HG02759 (cell line): Measurements from ENCODE around the gene NEUROD4.
"Not testable (repeated sequence)": the region's sequence is repeated elsewhere in the genome, so short reads cannot be mapped to it uniquely, and the experiment has no call there.

Source experiments
- ATAC-seq: cut with Tn5 transposase; IDR thresholded peaks from one replicate; pipeline ENCODE4 v1.9.1; 2021; ENCODE audit warnings: mild to moderate bottlenecking, moderate library complexity; ENCODE audit not compliant: unreplicated experiment

The NEUROD4 gene, protein sequence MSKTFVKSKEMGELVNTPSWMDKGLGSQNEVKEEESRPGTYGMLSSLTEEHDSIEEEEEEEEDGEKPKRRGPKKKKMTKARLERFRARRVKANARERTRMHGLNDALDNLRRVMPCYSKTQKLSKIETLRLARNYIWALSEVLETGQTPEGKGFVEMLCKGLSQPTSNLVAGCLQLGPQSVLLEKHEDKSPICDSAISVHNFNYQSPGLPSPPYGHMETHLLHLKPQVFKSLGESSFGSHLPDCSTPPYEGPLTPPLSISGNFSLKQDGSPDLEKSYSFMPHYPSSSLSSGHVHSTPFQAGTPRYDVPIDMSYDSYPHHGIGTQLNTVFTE

DNA sequence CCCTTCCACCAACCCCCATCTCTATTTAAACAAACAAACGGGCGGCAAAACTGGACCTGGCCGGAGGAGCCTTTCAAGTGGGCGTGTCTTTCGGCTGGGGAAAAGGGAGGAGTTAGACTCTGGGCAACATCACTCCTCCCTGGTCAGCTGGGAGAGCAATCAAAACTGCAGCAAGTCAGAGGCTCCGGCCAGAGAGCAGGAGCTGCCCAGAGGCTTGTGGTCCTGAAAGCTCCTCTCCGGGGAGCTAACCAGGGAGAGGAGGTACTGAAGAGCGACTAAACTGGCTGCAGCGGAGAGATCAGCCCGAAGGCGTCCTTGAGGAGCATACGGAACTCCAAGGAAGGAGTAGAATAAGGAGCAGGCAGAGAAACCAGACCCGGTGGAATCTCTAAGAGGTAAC, at the start of gene NEUROD4:
NEUROD4 (plus strand) TSS at position 191 of the 400 bp plus-strand sequence. CDS start 6,466 bp downstream, outside the sequence.
- peak; percentile 42 for ATAC-seq

DNA sequence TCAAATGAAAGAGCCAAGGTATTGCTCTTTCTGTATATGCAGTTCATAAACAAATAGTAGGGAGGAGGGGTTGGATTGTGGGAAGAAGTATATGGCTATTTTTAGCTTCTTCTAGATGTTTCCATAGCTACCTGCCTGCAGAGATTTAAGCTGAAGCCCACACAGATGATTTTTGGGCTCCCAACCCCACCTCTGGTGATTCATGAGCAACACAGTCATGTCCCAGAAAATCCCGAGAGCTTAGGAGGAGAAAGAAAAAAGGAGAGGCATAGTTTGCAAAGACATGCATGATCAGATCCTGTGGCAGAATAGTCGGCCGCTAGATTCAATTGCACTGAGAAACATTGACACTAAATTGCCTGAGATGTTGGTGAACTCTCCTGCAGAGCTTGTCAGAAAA, 49.0 kb upstream of the NEUROD4 start:
- no peak for ATAC-seq

DNA sequence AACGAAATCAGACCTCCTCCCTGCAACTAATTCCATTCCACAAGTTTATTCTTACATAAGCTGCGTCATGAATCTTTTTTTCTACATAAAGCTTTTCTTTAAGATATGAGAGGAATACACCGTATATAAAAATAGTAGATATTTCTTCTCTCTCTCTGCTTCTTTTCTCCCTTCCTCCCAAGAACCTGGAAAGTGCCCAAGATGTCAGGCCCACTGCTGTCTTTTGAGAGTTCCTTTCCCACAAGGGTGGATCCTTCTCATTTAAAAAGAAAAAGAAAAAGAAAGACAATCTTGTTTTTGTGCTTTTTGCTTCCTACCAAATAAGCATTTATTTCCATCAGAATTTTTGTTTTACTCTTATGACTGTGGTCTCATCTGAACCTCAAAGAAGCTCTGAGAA, 46.2 kb upstream of the NEUROD4 start:
- no peak for ATAC-seq

DNA sequence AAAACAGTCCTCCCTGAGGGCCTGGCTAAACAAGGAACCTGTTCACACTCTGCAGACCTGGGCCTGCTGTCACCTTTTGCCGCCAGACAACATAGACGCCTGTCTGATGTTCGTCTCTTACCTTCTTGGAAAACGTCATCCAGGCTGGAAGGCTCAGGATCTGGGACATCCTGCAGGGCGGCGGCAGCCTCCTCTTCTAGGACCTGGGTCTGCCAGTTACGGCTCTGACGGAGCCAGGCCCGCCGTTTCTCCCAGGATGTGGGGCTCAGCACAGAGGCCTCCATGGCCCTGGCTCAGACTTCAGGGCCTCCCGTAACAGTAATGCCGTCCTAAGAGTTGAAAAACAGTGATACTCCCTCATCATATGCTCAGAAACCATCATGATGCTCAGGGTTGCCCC, 45.5 kb upstream of the NEUROD4 start:
- no peak for ATAC-seq

DNA sequence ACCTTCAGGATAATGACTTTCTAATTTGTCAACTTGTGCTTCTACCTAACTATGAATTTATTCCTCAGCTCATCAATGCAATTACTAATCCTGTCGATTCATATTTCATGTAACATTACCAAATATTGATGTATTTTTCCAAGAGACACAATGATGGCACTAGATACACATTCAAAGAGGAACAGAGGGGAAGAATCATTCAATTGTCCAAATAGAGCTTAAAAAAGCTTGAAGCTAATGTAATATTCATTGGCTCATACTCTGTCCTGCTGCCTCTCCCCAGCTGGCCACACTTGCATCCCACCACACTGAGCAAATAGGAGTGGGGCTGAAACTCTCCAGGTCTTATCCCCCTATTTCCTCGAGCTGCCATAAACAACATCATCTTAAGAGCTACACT, 44.5 kb upstream of the NEUROD4 start:
- no peak for ATAC-seq

DNA sequence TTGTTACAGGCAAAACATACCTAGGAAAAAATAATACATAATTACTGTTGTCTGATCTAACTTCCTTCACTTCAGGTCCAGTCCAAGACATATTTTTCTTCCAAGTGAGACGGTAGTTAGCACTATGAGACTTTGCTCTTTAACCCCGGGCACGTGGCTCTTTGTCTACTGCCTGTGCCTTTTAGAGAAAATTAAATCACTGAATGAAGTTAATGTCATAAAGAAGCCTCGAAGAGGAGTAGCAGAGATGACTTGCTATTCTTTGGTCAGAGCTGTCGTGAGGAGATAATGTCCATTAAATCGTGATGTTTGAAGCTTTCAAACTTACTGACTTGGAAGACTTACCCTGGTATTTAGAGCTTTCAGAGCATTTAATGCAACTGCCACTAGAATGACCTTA, 43.9 kb upstream of the NEUROD4 start:
- no peak for ATAC-seq

DNA sequence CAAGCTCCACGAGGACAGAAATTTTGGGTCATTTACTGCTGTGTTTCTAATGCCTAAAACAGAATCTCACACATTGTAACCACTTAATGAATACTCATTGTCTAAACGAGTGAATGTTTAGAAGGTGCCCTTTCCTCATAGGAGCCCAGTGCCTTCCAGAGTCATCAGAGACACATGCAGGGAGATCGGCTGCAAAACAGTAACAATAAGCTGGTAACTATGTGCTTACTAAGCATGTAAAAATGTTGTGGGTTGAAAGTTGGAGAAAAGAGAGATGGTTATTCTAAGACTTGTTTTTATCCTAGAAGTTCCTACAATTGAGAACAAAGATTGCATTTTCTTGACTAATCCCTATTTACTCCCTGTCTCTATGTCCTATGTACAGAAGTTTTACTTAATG, 42.6 kb upstream of the NEUROD4 start:
- no peak for ATAC-seq

DNA sequence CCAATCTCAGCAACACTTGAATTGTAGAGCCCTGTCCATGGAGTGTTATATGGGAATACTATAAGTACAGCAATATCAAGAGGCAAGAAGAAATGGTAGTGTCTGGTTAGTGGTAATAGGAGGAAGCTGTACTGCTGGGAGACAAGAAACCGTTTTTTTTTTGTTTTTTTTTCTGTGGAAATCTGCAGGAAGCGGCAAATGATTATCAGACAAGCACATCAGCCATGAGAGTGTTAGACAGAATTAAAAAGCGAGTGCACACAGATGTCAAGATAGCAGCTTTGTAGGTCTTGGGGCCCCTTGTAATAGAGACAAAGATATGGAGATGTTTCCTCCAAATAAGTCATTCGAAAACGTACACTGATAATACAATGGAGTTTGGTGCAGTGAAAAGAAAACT, 41.9 kb upstream of the NEUROD4 start:
- no peak for ATAC-seq

DNA sequence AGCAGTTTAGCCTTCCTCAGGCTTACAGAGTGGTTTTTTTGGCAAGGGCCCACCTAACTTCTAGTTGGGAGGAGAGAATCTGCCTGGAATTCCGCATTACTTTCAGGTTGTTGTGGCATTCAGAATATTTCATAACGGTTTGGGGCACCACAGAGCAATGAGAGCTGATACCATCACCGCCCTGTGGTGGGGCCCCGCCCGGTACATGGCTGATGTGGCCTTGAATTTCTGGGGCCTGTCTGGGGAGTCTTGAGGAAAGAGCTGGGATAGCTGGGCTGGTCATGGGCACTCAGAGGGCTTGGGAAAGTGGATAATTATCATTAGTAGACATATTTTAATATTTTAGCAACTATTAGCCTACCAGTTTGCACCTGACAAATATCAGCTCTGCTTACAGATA, 39.4 kb upstream of the NEUROD4 start:
- no peak for ATAC-seq

DNA sequence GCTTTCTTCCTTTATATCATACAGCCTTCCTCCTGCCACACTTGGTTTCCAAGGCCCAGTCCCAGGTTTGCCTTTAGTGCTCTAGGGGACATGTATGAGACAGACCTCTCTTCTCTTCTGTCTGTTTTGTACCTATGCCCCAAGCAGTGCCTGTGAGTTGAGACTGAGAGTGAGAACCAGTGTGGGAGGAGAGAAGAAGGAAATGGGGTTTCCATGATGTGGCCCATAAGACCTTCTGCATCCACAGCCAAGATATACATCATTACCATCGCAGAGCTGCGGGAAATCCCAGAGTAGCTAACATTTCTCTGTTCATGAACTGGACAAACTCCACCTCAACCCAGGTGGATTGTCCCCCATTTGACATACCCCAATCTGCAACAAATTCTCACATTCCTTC, 38.0 kb upstream of the NEUROD4 start:
- ATAC-seq, result no peak

DNA sequence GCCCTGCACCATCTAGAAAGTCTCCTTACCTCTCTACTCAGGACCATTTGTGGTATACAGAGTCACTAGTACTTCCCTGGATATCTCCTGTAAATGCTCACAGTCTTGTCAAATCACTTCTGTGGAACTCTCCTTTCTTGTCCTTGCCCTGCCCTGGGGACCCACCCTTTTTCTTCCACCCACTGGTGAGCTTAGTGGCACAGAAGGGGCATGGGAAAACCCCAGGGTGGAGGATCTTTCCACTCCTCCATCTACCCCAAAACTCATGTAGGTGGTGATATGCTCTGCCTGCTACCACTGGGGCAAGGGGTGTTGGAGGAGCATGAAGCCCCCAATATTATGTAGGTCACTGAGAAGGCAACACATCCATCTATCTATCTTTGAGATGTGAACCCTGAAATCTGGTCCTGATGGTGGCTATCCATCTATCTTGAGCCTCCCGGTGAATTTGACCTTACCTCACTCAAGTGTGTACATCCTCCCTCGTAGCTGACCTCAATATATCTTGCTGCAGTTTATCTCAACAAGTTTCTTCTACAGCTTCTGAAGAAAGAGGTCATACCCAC, 36.2 kb upstream of the NEUROD4 start:
- no peak for ATAC-seq

DNA sequence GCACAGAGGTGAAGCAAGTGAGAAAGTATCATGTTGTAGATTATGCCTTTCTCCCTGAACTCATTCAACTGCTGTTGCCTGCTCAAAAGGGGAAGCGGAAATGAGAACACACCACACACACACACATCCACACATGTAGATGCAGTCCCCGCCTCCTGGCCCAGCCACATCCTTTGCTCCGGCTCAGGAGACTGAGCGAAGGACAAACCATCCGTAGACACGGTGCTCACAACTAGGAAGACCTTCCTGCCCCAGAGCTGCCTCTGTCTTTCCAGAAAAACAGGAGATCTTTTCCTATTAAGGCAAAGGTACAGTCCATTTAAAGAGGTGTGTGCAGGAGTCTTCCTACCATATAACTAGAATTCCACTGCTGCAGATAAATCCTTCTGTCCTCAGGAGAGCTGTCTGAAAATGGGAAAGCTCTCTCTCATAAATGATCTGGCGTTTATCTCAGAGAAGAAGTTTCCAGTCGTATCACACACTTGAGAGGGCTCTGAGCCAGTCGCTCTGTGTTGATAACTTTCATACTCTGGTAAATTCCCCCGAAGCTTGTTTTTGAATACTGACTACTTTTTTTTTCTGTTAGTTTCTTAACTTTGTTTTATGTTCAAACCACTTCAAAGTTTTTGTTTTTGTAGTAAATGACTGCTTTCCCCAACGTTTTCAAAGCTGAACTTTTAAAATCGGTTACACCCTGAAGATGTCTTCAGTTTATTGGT, 35.0 kb upstream of the NEUROD4 start, which contains the start of gene TESPA1:
TESPA1 (minus strand) TSS at position 105 of the 719 bp plus-strand sequence. CDS start 10,200 bp downstream, outside the sequence.
- peak; percentile 96 for ATAC-seq

DNA sequence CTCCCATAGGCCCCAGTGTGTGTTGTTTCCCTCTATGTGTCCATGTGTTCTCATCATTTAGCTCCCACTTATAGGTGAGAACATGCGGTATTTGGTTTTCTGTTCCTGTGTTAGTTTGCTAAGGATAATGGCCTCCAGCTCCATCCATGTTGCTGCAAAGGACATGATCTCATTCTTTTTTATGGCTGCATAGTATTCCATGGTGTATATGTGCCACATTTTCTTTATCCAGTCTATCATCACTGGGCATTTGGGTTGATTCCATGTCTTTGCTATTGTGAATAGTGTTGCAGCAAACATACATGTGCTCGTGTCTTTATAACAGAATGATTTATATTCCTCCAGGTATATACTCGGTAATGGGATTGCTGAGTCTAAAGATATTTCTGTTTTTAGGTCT, 33.0 kb upstream of the NEUROD4 start:
- ATAC-seq, result not testable (repeated sequence)

DNA sequence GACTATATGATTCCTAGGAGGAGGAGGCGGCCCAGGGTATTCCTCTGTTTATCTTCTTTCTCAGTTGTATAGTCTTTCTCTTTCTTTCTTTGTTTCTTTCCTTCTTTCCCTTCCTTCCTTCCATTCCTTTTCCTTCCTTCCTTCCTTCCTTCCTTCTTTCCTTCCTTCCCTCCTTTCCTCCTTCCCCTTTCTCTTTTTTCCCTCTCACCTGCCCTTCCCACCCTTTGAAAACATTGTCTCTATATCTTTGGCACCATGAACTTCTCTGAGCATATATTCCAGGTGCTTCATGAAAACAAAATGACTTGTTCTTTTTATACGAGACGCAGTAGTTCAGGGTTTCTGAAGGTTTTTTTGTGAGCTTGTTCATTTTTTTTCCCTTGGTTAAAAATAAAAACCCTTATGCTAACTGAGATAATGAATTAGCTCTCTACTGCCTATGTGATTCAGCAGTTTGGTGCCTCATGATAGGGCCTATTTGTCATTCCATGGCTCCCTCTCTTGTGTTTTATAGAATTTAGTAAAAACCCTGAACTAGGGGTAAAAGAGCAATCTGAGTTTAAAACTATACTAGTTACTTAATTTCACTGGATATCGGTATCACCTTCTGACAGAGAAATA, 32.1 kb upstream of the NEUROD4 start:
- no peak for ATAC-seq

DNA sequence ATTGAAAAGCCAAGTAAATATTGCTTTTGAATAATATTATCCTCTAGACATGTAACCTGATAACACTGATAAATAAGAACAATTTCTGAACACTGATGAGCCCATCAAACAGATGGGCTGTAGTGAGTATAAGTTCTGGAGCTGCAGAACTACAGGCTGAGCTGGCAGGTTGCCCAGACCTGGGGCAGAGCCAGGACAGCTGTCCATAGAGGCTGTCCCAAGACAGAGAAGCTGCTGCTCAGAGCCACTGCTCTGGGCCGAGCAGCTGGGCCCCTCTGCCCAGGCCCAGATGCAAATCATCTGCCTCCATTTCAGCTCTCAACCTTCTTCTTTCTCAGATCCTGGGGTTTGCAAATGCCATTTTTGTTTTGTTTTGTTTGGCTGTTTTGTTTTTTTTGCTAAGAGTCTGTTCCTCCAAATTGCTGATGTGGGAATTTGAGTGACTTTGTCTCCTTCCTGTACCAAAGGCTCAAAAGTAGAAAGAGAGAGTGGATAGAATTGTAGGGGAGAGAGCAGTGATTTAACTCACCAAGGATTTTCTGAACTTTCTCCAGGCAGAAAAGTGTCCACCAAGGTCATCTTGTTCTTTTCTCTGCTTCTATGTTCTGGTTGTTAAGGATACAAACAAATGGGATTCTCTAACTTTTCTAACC, 31.2 kb upstream of the NEUROD4 start:
- ATAC-seq, result peak; percentile 18

DNA sequence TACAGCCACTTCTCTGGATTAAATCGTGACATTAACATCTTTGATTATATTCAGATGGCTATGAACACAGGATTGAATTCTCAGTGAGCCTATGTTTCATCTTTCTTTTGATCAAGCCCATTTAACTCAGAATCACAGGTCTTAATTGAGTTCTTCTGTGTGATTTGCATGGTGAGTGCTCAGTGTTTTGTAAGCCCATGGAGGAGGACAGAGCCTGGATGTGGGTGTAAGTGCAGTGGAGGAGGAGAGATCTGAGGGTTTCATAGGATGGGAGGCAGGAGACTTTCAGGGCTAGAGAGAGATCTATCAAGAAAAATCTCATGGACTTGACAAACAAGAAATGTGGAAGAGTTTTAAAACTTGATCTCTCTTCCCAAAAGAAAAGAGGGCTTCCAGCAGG, 29.9 kb upstream of the NEUROD4 start:
- ATAC-seq, result no peak

DNA sequence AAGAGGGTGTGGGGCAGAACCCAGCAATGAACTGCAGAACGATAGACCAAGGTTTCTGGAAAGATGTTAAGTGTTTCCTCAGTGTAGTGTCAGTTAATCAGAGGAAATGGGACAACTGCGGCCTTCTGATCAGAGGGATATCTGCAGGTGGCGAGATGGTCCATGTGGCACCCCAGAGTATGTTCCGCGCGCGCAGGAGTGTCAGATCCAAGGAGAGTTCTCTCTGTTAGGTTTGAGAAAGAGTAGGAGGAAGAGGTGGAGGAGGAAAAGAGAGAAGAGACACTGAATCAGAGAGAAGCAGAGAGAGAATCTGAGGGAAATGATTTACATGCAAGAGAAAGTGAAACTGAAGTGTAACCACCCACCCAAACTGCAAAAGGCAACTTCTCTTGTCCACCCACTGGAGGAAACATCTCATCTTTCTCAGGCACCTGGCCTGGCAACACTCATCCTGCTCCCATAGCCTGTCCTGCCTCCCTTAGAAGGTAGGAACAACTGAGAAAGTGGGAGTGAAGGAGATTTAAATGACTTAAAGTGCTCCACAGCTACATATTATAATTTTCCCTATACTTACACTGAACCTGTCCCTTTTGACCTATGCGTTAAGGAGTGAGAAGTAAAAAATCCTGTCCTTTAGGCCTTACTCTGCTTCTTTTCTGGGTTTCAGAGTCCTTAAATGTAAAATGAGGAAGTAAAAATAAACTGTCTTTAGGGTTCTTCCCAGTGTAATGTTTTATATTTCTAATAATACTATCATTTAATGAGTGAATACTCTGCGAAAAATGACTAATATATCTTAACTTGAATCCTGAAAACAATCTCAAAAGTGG, 28.4 kb upstream of the NEUROD4 start:
- ATAC-seq, result peak; percentile 81

DNA sequence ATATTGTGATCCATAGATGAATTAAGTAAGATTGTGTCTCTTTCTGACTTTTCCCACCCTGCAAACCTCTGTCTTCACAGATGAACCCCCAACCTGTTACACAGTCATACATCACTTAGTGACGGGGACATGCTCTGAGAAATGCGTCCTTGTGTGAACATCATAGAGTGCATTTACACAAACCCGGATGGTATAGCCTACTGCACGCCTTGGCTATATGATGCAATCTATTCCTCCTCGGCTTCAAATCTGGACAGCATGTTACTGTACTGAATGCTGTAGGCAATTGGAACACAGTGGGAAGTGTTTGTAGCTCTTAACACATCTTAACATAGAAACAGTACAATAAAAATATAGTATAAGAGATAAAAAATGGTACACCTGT, 27.8 kb upstream of the NEUROD4 start:
- peak; percentile 40 for ATAC-seq

DNA sequence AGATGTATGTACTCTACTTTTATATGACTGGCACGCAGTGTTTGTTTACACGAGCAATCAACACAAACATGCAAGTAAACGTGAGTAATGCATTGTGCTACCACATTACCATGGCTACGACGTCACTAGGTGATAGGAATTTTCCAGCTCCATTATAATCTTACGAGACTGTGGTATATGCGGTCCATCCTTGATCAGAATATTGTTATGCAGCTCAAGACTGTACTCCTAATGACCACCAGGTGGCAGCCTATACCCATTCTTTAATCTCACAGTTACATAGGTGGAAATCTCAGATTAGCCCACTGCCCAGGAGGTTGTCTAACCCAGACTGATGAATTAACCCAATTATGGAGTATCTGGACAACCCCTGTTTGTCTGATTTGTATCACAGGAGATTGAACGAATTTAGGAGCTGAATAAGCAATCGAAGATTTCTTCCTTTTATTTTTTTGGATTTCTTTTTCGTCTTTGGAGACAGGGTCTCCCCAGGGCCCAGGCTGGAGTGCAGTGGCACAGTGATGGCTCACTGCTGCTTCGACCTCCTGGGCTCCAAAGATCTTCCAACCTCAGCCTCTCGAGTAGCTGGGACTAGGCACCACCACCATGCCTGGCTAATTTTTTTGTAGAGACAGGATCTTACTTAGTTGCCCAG, 26.5 kb upstream of the NEUROD4 start:
- no peak for ATAC-seq

DNA sequence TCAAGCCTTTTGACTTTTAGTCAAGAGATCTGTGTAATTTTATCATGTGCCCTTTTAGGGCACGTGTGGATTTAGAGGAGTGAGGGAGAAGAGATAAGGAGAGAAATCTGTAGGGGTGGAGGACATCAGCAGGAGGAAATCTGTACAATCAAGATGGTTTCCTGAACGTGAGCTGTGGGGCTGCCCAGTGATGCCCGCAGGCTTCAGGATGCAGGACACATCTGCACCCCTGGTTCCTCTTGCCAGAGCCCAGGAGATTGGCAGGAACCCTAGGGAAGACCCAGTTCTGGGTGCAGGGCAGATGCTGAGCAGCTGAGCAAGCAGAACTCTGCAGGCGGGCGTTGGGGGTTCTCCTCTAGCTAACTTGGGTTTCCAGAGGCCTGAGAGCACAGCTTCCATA, 23.6 kb upstream of the NEUROD4 start:
- no peak for ATAC-seq
